Measurements from ENCODE around the gene IL20.

The IL20 gene

DNA sequence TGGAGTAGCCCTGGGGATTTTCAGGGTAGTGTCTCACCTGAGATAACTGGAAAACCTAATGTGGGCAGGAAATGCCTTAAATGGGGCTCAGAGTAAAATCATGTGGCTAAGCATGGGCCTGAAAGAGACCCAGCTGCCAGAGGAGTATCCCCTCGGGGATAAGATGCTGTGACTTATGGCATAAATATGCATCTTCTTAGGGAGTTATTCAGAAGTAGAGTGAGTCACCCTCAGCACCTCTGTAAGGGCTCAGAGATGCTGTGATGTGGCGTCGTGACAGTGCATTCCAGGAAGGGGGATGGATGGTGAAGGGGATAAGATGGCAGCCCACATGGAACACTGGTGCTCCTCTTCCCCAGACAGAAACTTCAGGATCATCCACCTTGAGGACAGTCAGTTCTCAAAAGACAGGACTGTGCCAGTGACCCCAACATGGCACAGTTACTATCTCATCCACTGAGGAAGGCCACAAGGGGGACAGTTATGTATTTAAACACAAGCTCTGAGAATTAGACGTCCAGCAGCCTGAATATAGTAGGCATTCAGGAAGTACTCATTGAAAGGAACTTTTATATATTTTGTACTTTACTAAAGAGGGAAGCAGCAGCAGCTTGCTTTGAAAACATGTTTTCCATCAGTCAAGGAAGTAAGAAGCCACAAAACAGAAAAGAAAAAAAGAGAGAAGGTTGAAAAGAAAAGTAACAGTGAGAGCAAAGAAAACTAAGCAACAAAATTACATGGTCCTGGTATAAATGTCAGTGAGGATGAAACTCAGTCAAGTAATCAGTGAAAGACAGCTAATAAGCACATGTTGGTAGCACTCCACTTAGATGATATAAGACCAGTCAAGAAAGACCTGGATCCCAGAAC lies 40.1 kb downstream of the IL20 start:
- DNase-seq: no peak

DNA sequence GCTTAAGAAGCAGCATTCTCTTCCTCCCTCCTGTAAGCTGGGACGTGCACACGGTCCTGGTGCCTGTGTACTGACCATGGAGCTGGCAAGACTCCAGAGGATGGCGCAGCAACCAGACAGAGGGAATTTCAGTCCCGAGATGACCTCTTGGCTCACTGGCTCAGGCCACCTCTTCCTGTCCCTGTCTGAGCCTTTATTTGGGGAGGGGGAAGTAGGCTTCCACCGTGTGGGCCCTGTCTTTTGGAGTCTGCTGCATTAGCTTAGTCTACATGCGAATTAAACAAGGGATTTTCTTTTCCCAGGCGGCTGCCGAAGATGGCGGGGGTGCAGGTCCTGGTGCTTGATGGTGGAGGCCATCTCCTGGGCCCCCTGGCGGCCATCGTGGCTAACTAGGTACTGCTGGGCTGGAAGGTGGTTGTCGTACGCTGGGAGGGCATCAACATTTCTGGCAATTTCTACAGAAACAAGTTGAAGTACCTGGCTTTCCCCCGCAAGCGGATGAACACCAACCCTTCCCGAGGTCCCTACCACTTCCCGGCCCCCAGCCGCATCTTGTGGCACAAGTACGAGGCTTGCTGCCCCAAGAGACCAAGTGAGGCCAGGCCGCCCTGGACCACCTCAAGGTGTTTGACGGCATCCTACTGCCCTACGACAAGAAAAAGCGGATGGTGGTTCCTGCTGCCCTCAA lies 42.0 kb downstream of the IL20 start:
- no peak for DNase-seq

DNA sequence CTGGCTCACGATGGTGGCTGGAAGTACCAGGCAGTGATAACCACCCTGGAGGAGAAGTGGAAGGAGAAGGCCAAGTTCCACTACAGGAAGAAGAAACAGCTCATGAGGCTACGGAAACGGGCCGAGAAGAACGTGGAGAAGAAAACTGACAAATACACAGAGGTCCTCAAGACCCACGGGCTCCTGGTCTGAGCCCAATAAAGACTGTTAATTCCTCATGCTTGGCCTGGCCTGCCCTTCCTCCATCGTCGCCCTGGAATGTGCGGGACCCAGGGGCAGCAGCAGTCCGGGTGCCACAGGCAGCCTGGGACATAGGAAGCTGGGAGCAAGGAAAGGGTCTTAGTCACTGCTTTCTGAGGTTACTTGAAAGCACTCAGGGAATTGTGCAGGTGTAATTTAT lies 42.6 kb downstream of the IL20 start:
- DNase-seq: no peak

DNA sequence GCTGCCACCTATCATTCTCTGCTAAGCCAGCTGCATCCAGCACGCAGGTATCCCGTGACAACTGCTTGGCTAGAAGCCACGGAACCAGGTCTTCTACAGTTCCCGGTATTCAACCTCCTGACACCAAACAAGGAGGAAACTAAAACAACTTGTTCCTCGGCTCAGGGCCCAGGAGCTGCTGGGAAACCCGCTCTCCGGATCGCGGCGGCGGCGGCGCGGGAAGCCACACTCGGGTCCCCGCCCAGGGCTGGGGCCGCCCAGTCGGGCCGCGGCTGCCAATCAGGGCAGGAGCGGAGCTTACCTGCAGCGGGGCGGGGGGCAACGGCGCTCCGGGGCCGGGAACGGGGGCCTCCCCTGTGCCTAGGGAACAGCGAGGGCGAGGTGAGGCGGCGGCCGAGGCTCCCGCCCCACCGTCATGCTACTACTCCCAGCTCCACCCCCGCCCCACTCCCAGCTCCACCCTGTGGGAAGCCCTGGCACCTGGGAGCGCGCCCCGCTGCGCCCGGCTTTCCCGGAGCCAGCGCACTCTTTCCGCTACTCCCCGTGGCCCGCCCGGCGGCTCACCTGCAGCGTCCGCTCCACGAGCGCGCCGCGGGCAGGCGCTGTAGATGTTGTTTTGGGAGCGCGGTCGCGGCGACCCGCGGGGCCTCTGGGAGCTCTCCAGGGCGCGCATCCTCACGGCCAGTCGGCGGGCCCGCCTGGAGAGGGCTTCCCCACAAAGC lies 43.9 kb downstream of the IL20 start:
- no peak for DNase-seq

DNA sequence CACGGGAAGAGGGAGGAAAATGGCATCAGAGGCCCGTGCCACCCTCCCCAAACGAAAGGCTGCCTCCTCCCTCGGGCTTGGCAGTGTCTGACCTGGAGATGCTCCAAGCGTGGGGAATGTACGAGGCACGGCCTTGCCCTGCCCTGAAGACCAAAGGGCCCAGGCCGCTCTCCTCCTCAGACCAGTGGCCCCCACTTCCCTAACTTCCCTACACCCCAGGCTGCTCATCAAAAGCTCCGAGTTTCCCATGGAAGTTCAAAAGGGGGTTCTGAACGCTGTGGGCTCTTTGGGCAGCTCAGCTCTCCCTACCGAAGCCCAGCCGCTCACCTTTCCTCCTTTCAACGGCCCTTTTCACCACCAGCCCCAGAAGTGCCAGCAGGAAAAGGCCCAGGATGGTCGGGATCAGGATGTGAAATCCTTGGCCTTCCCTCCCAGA lies 44.5 kb downstream of the IL20 start:
- no peak for DNase-seq

DNA sequence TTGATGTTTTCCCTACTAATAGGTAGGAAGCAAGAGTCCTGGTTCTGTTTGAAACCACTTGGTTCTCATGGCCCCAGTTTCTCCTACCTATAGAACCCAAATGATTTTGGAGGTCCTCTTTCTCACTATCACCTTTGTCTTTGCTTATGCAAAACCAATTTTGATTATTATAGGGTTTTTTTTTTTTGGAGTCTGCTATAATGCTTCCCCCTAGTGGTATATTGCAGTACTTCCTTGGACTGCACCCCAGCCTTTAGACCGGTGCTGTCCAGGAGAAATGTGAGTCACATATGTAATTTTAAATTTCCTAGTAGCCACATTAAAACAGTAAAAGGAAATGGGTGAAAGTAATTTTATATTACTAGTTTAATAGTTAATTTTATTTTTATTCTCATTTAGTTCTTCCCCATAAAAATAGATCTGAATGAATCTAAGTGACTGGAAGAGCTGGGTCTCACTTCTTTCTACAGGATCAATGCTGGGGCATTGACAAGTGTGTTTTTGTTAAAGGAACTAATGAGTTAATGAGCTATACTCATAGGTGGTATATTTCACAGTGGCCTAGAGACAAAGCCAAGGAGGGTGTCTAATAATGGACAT lies 45.7 kb downstream of the IL20 start:
- DNase-seq: peak; percentile 22

DNA sequence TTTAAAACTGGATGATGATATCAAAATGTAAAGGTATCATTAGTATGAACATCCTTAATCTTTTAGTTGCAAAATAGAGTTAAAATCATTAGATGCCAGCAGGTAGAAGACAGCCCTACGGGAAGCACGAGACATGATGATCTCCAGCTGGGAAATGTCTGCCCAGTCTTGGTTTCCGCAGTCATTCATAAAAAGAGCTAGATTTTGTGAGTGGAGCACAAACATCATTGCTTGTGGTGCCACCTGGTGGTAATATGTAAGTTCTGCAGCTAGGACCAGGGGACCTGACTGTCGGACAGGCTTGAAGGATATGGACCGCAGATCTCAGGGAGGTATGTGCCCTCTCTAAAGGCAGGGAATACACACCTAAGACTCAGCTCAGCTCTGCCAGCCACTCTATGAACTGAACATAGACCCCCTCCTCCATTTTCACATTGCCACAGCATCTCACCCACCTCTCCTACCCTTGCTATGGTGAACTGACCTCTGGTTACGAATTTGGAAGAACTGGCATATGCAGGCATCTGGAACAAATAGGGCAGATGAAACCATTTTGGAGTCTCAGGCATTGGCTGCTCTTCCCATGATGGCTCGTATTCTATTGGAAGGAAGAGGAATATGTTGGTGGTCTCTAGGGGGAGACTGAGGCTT lies 47.1 kb downstream of the IL20 start:
- peak; percentile 61 for DNase-seq

DNA sequence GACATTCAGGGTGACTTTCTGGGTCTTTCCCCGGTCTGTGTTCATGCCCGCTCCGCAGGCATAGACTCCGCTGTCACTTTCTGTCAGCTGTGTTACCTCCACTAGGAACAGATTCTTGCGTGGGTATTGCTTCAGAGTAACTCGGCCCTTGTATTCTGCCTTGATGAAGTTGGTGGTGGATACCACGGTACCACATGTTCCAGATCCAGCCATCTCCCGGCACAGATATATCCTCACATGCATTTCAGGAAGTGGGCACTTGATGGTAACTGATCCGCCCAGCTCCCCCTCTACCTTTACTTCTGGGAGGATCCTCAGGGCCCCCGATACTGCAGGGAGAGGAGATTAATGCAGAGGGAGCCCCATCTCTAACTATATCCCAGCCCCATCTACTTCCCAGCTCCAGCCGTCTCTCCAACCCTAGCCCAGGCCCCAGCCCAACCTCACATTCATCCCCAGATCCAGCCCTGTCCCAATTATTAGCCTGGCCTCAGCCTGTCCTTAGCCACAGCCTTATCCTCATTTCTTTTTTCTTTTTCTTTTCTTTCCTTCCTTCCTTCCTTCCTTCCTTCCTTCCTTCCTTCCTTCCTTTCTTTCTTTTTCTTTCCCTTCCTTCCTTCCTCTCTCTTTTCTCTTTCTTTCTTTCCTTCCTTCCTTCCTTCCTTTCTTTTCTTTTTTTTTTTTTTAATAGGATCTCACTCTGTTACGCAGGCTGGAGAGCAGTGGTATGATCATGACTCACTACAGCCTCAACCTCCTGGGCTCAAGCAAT lies 48.5 kb downstream of the IL20 start:
- DNase-seq: no peak

DNA sequence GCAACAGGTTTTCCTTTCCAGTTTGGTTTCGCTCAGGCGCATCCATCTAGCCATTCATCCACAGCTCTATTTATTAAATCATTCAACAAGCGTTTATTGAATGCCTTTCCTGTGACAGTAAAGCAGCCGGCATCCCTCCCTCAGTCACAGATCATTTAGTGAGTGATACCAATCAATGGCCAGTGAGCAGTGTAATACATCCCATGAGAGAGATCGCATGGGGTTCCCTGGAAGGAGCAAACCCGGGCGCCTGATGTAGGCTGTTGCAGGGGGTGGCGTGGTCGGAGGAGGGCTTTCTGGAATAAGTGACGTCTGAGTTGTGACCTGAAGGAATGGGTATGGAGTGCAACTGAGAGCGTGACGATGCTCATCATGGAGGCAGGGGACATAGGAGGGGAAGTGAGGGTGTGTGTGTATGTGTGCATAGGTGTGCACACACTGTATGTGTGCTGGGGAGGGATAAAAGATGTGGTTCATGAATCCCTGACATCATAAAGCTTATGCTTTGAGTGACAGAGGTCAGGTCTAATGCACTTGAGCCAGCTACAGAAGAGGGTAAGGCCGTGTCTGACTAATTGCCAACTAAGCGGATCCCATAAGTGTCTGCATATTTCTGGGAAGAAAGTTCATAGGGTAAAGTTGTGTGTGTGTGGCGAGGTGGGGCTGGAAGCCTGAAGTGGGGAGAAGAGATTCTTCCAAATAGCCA lies 49.8 kb downstream of the IL20 start:
- DNase-seq: no peak

DNA sequence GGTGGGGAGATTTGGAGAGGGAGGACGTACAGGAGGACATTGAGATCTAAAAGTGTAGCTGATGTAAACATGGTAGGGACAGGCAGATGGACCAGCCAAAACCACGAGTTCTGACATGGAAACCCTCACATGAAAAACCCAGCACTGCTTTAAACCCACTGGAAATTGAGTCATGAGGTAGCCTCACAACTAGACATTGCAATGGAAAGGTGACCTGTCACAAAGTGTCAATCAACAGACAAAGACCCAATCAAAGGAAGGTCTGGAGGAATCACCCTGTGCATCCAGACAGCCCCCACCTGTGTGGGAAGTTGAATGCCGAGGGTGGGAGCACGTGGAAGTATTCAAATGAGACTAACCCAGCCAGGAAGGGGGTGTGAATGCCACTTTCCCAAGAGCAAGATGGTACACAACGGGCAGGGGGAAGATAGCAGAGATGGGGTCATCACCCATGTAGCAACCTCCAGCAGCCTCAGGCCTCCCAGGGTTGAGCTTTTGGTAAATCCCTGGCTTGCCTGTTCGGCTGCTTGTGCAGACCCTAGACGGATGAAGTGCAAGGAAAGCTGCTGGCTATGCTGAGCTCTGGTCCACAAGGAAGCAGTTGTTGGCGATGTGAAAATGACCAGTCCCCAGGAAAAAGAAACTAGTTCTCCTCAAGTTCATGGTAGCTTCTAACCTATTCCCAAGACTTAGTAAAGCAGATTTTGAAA lies 50.7 kb downstream of the IL20 start:
- DNase-seq: no peak

DNA sequence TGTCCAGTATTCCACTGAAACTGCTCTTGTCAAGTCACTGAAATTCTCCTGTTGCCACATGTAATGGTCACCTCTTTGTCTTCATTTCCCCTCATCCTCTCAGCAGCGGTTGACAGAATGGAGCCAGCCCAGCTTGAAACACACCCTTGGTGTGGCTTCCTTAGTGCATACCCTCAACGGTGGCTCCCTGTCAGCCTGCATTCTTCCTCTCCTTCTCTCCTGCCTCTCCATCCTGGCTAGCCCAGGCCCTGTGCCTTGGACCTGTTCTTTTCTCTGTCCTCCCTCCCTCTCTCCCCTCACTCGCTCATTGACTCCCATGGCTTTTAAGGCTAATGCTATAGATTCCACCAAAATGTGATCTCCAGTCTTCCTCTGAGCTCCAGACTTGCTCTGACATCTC lies 52.7 kb downstream of the IL20 start:
- DNase-seq: no peak

All from KG1 (cell line).